ENCODE results near the gene HHLA2.
"Not testable (repeated sequence)": the region's sequence is repeated elsewhere in the genome, so short reads cannot be mapped to it uniquely, and the experiment has no call there.

HHLA2 gene, protein sequence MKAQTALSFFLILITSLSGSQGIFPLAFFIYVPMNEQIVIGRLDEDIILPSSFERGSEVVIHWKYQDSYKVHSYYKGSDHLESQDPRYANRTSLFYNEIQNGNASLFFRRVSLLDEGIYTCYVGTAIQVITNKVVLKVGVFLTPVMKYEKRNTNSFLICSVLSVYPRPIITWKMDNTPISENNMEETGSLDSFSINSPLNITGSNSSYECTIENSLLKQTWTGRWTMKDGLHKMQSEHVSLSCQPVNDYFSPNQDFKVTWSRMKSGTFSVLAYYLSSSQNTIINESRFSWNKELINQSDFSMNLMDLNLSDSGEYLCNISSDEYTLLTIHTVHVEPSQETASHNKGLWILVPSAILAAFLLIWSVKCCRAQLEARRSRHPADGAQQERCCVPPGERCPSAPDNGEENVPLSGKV

DNA sequence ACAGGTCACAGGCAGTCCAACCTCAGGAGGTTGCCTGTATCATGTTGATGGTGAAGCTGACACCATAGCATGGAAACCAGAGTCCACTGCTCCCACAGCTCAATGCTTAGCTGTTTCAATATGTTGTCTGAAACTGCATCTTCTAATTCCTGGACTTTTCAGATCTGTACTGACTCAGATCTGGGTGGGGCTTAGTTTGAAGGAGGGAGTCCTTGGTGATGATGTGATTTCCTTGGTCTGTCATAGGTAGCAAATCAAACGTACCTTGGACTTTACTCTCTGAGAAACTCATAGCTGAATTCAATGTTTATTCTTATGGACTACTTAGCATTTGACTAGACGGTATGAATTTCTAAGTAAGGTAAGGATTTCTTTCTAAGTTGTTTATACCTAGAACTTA, at the start of gene HHLA2:
Gene HHLA2 (plus strand): TSS at position 310 of the 400 bp plus-strand sequence. CDS start 55,266 bp downstream, outside the sequence.
- DNase-seq (ENCODE audit: low read depth in 2 of 2), result no peak

DNA sequence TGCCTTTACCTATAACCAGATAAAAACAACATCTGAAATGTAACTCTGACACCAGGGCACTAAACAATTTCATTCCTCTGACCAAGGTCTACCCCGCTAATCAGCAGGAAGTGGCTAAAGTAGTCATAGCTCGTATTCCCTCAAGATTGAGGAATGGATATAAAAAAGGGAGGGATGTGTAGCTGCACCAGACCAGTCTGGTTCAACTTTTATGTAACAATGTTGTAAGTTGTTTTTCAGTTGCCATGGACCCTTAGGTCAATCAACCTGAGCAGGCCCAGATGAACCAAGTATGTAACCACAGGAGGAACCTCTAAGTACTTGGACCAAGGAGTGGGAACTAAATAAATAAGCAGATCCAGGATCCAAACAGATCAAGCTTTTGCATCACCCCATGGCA, 45.7 kb upstream of the HHLA2 start:
- DNase-seq (ENCODE audit: low read depth in 2 of 2), result no peak

DNA sequence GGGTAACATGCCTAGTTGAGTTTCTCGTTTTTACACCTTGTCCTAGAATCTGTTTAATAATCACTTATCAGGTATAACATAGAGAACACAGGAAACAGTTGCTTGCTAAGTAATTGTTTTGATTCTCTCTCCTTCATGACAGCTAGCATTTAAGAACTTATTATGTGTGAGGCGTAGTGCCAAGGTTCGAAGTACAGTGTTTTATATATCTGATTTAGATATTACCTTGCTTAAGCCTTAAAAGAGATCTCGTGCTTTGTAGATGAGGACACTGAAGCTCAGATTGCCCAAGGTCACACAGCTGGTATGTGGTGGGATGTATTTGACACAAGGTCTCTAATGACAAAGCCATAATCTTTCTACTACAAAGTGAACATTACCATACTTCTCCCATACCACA, 45.1 kb upstream of the HHLA2 start:
- no peak for DNase-seq (ENCODE audit: low read depth in 2 of 2)

DNA sequence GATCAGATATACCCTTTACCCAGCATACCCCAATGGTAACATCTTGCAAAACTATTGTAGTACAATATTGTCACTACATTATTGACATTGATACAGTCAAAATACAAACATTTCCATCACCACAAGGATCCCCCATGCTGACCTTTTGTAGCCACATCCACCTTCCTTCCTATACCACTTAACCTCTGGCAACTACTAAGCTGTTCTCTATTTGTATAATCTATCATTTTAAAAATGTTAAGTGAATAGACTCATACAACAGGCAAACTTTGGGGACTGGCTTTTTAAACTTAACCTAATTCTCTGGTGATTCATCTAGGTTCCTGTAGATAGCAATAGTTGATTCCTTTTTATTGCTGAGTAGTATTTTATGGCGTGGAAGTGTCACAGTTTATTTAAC, 44.5 kb upstream of the HHLA2 start:
- no peak for DNase-seq (ENCODE audit: low read depth in 2 of 2)

DNA sequence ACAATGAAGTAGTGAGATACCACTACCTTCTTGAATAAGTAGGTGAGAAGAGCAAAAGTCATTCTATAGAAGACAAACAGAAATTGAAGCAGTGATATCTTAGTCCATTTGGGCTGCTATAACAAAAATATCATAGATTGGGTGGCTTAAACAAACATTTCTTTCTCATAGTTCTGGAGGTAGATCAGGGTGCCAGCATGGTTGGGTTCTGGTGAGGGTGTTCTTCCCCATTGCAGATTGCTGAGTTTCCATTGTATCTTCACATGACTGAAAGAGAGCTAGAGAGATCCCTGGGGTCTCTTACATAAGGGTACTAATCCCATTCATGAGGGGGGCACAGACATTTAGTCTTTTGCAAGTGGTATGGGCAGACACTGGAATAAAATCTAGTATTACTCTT, 41.2 kb upstream of the HHLA2 start:
- DNase-seq (ENCODE audit: low read depth in 2 of 2), result no peak

DNA sequence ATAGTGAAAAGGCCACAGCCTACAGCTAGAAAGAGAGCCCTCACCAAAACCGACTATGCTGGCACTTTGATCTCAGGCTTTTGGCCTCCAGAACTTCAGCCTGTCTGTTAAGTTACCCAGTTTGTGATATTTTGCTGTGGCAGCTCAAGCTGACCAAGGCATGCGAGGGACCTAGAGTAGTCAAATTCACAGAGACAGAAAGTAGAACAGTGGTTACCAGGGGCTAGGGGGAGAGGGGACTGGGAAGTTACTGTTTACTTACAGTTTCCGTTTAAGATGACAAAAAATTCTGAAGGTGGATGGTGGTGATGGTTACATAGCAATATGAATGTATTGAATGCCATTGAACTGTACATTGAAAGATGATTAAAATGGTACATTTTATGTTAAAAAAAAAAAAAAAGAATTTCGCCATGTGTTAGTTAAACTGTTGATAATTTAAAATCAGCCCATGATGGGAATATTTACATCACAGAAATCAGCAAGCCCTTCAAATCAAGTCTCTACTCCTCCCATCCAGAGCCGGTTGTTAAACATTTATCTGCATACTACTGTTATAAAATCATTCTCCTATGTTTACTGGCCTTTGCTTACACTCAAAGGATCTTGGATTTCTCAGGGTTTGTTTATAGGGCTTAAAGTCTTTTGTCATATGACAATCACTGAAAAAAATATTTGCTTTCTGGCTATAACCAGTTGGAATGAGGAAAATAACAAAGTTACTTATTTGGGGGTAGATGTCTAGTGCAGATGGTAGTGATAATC, 31.6 kb upstream of the HHLA2 start:
- not testable (repeated sequence) for DNase-seq (ENCODE audit: low read depth in 2 of 2)

DNA sequence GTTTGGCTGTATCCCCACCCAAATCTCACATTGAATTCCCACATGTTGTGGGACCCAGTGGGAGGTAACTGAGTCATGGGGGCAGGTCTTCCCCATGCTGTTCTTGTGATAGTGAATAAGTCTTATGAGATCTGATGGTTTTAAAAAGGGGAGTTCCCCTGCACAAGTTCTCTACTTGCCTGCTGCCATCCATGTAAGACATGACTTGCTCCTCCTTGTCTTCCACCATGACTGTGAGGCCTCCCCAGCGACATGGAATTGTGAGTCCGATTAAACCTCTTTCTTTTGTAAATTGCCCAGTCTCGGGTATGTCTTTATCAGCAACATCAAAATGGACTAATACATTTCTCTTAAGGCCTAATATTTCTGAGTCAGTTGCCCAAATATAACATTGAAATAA, 28.1 kb upstream of the HHLA2 start:
- DNase-seq (ENCODE audit: low read depth in 2 of 2), result not testable (repeated sequence)

DNA sequence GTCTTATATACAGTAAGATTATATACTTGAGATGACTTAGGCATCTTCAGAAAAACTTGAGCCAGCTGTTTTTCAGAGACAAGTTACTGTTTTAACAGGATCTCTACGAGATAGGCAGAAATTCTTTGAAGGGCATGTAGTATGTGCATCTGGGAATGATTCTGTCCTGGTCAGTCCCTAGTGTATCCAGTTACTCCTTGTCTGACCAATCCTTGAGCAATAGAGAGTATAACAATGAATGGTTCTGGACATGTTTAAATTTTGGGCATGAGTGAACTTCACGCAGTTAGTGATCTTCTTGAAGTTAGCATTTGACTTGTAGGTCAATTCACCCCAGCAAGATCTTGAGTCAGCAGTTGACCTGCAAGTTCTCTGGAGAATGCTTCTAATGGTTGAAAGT, 24.7 kb upstream of the HHLA2 start:
- DNase-seq (ENCODE audit: low read depth in 2 of 2), result no peak

DNA sequence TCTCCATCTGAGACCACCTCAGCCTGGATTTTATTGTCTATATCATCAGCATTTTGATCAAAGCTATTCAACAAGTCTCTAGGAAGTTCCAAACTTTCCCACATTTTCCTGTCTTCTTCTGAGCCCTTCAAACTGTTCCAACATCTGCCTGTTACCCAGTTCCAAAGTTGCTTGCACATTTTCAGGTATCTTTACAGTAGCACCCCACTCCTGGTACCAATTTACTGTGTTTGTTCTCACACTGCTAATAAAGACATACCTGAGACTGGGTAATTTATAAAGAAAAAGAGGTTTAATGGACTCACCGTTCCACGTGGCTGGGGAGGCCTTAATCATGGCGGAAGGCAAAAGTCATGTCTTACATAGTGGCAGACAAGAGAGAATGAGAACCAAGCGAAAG, 17.3 kb upstream of the HHLA2 start:
- not testable (repeated sequence) for DNase-seq (ENCODE audit: low read depth in 2 of 2)

DNA sequence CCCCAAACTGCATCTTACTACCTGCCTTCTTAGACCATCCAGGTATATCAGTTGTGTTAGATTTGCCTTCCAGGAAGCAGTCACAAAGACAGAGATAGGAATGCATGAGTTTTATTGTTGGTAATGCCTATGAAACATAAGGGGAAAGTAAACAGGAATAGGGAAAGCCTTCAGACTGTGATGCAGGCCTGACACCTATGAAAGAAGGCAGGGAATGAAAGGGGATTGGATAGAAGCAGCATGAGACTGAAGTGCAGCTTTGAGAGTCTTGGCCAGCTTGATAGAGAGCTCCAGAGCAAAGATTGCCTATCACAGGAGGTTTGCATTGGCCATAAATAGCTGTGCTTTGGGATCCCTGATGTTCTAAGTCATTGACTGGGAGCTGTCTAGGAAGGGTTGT, 15.9 kb upstream of the HHLA2 start:
- no peak for DNase-seq (ENCODE audit: low read depth in 2 of 2)

DNA sequence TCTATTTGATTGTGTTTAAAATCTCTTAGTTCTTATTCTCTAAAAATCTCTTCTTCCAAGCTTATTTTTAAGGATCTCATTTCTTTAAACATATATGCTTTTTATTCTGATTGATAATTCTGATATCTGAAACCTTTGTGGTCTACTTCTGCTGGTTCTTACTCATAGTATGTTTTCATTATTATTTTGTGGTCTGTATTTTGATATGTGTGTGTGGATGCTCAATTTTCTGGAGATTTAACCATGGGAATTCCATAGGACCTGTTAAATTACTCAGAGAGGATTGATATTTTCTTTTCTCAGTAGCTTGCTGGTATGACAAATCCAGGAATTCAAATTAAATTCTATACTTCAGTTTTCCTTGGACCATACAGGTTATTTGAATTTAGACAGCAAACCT, 14.7 kb upstream of the HHLA2 start:
- no peak for DNase-seq (ENCODE audit: low read depth in 2 of 2)

DNA sequence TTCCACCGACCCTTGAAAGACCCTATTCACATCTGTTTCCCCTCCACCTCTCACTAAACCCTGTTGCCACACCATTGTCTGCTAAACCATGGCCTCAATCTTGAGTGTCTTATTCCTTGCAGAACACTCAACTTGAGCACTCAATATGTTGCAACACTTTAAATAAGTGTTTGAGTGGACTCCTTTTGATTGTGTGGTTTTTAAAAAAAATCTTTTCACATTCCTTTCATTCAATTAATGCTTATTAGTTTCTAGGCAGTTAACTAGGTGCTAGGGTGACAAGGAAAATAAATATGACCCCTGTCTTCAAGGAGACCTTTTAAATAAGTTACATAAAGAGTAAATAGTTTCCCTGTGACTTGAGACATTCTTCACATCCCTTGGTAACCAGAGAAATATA, 13.3 kb upstream of the HHLA2 start:
- no peak for DNase-seq (ENCODE audit: low read depth in 2 of 2)

DNA sequence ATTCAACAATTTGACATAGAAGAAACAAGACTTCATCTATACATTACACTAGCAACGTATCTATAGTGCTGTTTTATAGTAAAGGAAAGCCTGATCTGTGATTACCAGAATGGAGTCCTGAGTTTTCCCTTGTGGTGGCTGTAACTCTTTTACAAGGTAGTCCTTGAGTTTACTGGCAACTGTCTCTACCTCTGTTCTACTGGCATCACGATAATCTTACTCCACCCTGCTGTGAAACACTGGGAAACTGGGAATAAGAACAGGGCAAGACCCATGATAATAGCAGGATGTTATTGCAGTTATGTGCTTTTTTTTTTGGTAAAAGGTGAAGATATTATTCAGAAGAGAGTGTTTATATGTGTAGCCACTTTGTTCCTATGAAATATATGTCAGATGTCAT, 12.4 kb upstream of the HHLA2 start:
- no peak for DNase-seq (ENCODE audit: low read depth in 2 of 2)

DNA sequence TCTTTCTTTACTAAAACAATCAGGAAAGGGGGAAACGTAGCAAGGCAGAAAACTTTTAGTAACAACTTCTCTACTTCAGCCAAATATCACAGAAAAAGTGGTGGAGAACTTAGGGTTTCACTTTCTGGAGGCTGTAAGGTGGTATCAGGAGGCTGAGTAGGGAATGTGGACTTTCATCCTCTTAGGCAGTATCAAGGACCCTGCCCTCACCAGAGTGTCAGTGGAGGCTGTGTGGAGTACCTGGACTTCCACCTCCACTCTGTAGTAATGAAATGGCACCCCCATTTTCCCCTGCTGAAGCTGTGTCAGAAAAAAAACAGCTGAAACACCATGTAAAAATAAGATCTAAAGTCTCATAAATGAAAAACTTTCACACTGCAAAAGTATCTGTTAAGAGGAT, 11.2 kb upstream of the HHLA2 start:
- DNase-seq (ENCODE audit: low read depth in 2 of 2), result no peak

DNA sequence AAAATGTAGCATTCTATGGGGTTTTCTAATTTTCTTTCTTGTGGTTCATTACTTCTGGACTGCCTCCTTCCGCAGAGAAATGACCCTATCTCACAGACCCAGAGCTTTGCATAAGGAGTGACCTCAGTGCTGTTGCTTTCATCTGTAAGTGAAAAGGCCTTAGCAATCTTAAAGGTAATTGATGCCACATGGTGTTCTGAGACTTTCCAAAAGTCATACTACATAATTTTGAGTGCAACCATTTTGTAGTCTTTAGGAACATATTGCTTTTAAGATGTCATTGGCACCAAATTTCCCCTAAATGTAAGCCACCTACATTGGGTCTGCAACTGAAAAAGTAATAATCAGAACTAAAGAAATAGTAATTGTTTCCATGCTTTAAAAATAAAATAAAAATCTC, 9.2 kb upstream of the HHLA2 start:
- no peak for DNase-seq (ENCODE audit: low read depth in 2 of 2)

DNA sequence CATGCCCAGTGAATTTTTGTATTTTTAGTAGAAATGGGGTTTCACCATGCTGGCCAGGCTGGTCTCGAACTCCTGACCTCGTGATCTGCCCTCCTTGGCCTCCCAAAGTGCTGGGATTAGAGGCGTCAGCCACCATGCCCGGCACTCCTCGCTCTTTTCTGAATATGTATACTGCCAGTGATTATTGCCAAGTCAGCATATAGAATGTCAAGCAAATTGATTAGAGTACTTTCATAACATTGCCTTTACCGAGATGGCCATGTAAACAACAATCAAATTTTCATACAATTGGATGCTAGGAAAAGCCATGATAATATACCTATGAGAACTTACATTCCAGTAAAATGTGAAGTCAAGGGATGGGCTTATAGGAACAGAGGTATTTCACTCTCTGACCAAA, 8.2 kb upstream of the HHLA2 start:
- DNase-seq (ENCODE audit: low read depth in 2 of 2), result not testable (repeated sequence)

DNA sequence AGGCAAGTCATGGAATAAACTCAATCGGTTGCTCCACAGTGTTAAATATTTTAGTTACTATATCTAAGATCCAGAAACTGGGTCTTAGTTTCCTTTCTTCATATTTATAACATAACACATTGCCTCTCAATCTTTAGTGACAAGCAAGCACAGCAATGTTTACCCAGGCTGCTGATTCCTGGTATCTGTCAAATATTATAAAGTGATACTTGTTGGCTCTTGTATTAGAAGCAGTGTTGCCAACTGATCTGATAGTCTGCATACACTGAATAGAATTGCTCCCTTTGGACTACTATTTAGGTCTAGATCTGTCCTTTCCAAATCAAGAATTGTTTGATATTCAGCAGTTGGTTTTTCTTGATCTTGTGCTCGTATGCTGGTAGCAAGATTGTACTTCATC, 7.2 kb upstream of the HHLA2 start:
- DNase-seq (ENCODE audit: low read depth in 2 of 2), result no peak

DNA sequence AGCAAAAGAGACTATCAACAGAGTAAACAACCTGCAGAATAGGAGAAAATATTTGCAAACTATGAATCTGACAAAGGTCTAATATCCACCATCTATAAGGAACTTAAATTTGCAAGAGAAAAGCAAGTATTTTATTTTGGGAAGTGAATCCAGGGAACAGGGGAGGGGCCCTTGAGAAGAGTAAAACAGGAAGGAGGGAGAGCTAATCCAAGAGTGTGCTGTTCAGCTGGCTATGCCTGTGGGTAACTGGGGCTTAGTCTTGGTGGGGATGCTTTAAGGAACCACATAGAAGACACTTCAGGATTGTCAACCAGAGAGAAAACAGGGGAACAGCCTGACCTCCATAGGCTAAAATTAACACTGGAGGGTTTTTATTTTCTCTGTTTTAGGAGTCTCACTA, 3.9 kb upstream of the HHLA2 start:
- DNase-seq (ENCODE audit: low read depth in 2 of 2), result no peak

DNA sequence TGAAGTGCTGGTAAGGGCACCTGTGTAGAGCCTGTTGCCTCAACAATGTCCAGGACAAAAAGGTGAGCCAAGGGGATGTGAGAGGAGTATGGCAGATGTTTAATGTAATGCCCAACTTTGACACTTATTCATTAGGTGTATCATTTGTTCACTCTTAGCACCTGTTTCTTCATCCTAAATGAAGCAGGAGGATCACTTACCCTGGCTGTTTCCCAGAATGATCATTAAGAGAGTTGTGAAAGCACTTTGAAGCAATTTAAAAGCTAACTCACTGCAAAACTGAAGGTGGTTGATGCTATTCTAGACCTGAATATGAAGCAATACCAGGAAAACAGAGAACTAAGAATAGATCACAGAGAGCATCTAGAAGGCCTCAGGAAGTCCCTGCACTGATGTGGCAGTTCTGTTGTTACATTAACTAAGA, 3.4 kb upstream of the HHLA2 start:
- DNase-seq (ENCODE audit: low read depth in 2 of 2), result no peak

DNA sequence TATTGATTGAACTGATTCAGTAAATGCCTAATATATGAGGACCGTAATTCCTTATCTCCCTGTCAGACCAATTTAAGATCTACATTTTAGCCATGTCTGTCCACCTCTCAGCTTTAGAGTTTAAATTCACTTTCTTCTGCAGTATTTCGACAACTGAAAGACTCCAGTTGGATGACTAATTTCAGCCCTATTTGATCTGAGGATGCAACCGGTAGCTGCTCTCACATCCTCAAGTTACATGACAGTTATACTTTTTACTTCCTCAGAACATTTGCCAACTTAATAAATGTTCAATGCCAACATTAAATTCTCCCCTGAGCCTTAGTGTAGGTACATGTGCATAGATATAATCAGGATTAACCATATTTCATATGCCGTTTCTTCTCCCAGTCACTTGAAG, 2.5 kb upstream of the HHLA2 start:
- no peak for DNase-seq (ENCODE audit: low read depth in 2 of 2)

DNA sequence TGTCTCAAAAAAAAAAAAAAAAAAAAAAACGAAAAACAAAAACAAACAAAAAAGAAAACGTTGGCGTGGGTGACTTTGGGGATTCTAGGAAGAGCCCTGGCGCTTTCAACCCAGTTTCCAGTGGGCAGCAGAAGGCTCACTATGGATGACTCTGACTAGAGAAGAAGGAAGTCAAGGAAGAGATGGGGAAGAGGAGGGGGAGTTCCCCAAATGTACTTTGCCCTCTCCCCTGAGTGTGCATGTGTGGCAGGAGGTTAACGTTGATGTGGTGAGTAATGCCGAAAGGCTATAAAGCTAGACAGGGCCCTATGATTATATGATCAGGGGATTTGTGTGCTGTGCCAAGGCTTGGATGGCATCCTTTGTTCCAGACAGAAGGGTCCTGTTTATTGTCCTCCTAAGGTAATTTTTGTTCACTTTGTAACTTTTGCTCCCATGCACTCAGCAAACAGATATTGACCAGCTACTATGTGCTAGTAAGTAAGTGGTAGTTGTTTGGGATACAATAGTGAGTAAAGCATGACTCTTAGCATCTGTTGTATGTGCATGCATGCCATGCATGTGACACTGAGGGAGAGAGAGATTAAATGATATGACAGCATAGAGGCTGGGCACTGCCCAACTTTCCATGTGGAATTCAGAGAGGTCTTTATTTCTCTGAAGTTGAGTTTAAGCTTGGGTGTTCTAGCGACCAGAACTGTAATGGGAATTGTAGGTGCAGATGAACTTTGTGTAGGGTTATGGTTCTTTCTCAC, 750 bp upstream of the HHLA2 start:
- no peak for DNase-seq (ENCODE audit: low read depth in 2 of 2)

DNA sequence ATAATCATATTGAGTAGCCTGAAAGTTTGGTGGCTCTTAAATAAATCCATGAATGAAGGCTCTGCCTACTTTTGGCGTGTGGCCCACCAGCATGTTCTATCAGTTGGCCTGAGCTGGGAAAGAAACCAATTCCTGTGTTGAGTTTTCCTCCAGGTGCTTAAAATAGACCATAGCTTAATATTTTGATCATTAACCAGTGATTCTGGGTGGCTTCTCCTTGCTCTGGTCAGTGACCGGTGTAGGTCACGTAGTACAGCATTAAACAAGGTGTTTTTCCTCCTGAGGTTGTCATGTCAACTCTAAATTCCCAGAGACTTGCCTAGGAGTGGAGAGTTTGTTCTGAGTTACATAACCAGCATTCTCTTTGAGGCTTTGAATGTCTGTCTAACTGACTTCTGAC, 1.3 kb downstream of the HHLA2 start:
- no peak for DNase-seq (ENCODE audit: low read depth in 2 of 2)

DNA sequence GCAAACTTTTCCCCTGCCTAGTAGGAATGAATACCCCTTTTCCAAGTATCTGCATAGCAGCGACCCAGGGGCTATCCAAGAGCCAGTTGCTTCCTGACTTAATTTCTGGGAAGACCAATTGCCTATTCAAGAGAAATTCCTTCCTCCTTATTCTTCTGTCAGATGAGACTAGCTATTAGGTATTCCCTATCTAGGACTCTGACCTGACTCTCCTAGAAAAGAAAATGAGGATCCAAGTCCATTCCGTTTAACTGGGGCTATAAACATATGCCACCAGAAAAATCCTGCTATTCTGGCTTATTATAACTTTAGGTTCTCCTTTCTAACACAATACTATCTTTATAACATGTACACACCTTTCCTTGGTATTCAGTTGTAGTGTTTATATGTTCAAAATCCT, 1.7 kb downstream of the HHLA2 start:
- no peak for DNase-seq (ENCODE audit: low read depth in 2 of 2)
